Stomach (tissue), 9 donors: ENCODE results near the gene ACOT7. TPM values are rescaled to one million over a fixed set of nuclear protein-coding genes. Genes with fewer than 3 reads are reported as not detected.
A peak's percentile ranks its signal among the peaks of the same experiment; 100 is the strongest.

Source experiments
- DNase-seq, 2 donors: peaks; one replicate each; pipeline versions ENCODE4 v3.0.0 to v3.0.0-alpha.2; 2013 to 2019
- H3K27ac ChIP-seq, 5 donors: fragments of 200-600 bp in 4 of 5; sonication (generic) in 4 of 5; one replicate each; pipeline ENCODE4 v1.5.1; 2013 to 2019; ENCODE audit warnings: mild to moderate bottlenecking in 1 of 5, moderate library complexity in 1 of 5
- H3K27me3 ChIP-seq, 3 donors: fragments of 200-600 bp; sonication (generic); one replicate each; pipeline ENCODE4 v1.5.1; 2017 to 2019; ENCODE audit warnings: mixed run types in 1 of 3
- H3K36me3 ChIP-seq, 4 donors: fragments of 200-600 bp; sonication (generic); 1 replicate in 3 of 4; 2 replicates in 1 of 4; pipeline ENCODE4 v1.5.1; 2016 to 2019
- H3K4me1 ChIP-seq, 4 donors: fragments of 200-600 bp; sonication (generic); one replicate each; pipeline ENCODE4 v1.5.1; 2016 to 2019
- H3K4me3 ChIP-seq, 4 donors: fragments of 200-600 bp; sonication (generic) in 3 of 4; one replicate each; pipeline ENCODE4 v1.5.1; 2016 to 2019; ENCODE audit warnings: mild to moderate bottlenecking in 1 of 4
- H3K9me3 ChIP-seq, 4 donors: fragments of 200-600 bp; sonication (generic); one replicate each; pipeline ENCODE4 v1.5.1; 2016 to 2019
- EP300 ChIP-seq: sonication (generic); formaldehyde crosslinking; IDR thresholded peaks from one replicate; pipeline ENCODE4 v1.6.1; 2017; ENCODE audit warnings: antibody characterized with exemption
- POLR2A ChIP-seq, 4 donors: fragments of 450-650 bp; IDR thresholded peaks; one replicate each; pipeline ENCODE4 v1.6.1; 2016; ENCODE audit warnings: antibody characterized with exemption in 4 of 4, control low read depth in 2 of 4, mild to moderate bottlenecking in 1 of 4, moderate library complexity in 1 of 4
- POLR2AphosphoS5 ChIP-seq, 3 donors: sonication (generic); formaldehyde crosslinking; IDR thresholded peaks; one replicate each; pipeline ENCODE4 v1.6.1; 2016; ENCODE audit warnings: antibody characterized with exemption in 3 of 3
- WGBS, 5 donors: extraction: QIAGEN DNeasy Blood & Tissue Kit in 3 of 5; methylation state at CpG; one replicate each; pipeline versions ENCODE4 v1.1.5 to v1.1.7; 2013 to 2018; 5-methylcytosine and 5-hydroxymethylcytosine counted together
- intact Hi-C: fragments of 100-400 bp; cut with DNase I; formaldehyde crosslinking; loops from one replicate; pipeline ENCODE4 v1.15.1; 2023; ENCODE audit warnings: low total_unique reads
- polyA plus RNA-seq, 3 donors: library from polyadenylated mRNA; stranded (reverse); fragments of 200-250 nt; gene quantifications; one replicate each; pipeline ENCODE4 v1.2.3, GENCODE V29; 2013
- total RNA-seq, 5 donors: library from RNA; depleted of rRNA; stranded (reverse); fragments of >200 nt; gene quantifications; one replicate each; pipeline versions ENCODE4 v1.1.0 to v1.2.3, GENCODE V29; 2014 to 2016
- TF ChIP-seq, protein P1 (sequence below), 7 experiments: fragments of 450-650 bp in 4 of 7; fragments of 200-600 bp in 3 of 7; sonication (generic) in 3 of 7; IDR thresholded peaks; one replicate each; pipeline ENCODE4 v1.5.1; 2016 to 2019; ENCODE audit warnings: antibody characterized with exemption in 7 of 7, control low read depth in 2 of 7, mild to moderate bottlenecking in 1 of 7
- donor health status: healthy with polysubstance abuse.
- donor health status: Bipolar disorder and iron deficiency.
- donor health status: healthy.

The ACOT7 gene
- total and polyA plus RNA-seq, 8 donors: 9.4 to 69.8 (median 19.4) TPM; not detected in 1

GRCh38 chr1:6332821-6333220 is 60.7 kb downstream of the ACOT7 start:
- Histone ChIP-seq H3K4me3 (no peak overlapping the region), H3K9me3 (no peaks in the 10 kb centered on the region), H3K4me1 (peaks cover 0 to 38% (median 20%) of the 10 kb centered on the region in 4 donors), H3K27me3 (no peaks in the 10 kb centered on the region), H3K36me3 (peaks cover 0 to 3% (median 0%) of the 10 kb centered on the region in 4 donors), H3K27ac (no peak overlapping the region)
- TF ChIP-seq POLR2A (IDR thresholded peaks at IDR 0.05): no peak
- TF ChIP-seq POLR2AphosphoS5 (IDR thresholded peaks at IDR 0.05): no peak
- no peak for TF ChIP-seq EP300
- TF ChIP-seq, protein P1, sequence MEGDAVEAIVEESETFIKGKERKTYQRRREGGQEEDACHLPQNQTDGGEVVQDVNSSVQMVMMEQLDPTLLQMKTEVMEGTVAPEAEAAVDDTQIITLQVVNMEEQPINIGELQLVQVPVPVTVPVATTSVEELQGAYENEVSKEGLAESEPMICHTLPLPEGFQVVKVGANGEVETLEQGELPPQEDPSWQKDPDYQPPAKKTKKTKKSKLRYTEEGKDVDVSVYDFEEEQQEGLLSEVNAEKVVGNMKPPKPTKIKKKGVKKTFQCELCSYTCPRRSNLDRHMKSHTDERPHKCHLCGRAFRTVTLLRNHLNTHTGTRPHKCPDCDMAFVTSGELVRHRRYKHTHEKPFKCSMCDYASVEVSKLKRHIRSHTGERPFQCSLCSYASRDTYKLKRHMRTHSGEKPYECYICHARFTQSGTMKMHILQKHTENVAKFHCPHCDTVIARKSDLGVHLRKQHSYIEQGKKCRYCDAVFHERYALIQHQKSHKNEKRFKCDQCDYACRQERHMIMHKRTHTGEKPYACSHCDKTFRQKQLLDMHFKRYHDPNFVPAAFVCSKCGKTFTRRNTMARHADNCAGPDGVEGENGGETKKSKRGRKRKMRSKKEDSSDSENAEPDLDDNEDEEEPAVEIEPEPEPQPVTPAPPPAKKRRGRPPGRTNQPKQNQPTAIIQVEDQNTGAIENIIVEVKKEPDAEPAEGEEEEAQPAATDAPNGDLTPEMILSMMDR (IDR thresholded peaks at IDR 0.05): no peak
- intact Hi-C loops: no loop called here
- 95 to 97% (median 95%) methylated on average over 10 of the region's 10 CpGs for WGBS, 5 donors
- no peak for DNase-seq

DNA sequence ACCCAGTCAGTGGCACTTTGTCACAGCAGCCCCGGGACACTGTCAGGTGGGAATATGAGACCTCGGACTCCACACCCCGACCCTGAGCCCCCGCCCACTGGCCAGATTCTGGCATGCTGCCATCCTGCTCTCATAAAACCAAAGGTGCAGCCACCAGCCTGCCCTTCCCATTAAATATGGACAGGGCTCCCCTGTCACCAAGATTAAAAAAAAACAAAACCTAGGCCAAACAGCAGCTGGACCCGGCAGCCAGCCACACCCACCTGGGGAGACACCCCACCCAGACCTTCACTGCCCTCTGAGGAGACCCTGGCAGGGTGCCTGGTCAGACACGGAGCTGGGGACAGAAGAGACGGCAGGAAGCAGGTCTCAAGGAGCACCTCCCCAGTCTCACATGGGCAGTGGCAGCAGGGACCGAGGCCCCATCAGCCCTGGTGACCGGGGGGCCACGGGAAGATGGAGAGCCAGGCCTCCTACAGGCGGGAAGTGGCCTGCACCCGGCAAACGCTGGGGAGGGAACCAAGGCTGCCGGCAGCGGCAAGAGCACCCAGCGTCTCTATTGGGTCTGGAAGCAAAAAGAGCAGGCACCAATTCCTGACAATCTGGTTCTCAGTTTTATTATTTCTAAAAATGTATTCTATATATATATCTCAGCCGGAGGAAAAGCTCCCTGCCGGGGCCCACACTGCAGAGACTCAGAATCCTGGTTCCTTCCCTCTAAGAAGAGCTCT is 61.9 kb downstream of the ACOT7 start:
- Histone ChIP-seq H3K36me3 (peaks cover 0 to 5% (median 4%) of the 10 kb centered on the region in 4 donors), H3K9me3 (no peaks in the 10 kb centered on the region), H3K27me3 (no peaks in the 10 kb centered on the region), H3K4me3 (no peak overlapping the region), H3K27ac (peak overlapping the region in 2 of 5 donors; percentile 58 to 62), H3K4me1 (peaks cover 0 to 38% (median 20%) of the 10 kb centered on the region in 4 donors)
- 54 to 71% (median 57%) methylated on average over 17 to 18 of the region's 18 CpGs for WGBS, 5 donors
- DNase-seq: no peak
- intact Hi-C loops: no loop called here
- TF ChIP-seq EP300: no peak
- TF ChIP-seq, protein P1 (IDR thresholded peaks at IDR 0.05): no peak
- TF ChIP-seq POLR2AphosphoS5 (IDR thresholded peaks at IDR 0.05): no peak

DNA sequence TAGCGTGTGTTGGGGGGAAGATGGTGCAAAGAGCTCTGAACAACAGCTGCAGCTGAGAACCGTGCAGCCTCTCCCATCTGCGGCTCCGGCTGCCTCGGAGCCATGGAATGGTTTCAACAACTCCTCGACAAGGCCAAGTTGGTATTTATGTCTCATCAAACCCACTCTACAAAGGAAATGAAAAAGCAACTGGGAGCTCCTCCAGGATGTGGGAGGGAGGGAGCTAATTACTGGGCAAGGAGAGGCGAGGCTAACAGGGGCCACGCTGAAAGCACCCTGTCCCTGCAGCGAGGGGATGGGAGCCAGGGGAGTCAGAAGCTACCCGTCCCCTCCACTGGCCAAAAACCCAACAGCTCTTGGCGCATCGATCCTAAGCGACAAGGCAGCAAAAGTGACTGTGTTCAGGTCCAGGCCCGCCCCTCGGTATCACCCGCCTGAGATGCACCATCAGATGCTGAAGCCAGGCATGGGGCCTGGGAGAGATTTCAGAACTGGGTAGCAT is 63.1 kb downstream of the ACOT7 start:
- Histone ChIP-seq H3K27ac (peak overlapping the region in 3 of 5 donors; percentile 15 to 62 (median 58)), H3K27me3 (no peaks in the 10 kb centered on the region), H3K4me1 (peaks cover 0 to 39% (median 22%) of the 10 kb centered on the region in 4 donors), H3K9me3 (no peaks in the 10 kb centered on the region), H3K36me3 (peaks cover 0 to 17% (median 12%) of the 10 kb centered on the region in 4 donors), H3K4me3 (no peak overlapping the region)
- WGBS, 5 donors: 48 to 83% (median 73%) methylated on average over 16 of the region's 16 CpGs
- TF ChIP-seq, protein P1 (IDR thresholded peaks at IDR 0.05): no peak
- intact Hi-C loops: no loop called here
- DNase-seq: peak in 1 of 2 donors; percentile 66

DNA sequence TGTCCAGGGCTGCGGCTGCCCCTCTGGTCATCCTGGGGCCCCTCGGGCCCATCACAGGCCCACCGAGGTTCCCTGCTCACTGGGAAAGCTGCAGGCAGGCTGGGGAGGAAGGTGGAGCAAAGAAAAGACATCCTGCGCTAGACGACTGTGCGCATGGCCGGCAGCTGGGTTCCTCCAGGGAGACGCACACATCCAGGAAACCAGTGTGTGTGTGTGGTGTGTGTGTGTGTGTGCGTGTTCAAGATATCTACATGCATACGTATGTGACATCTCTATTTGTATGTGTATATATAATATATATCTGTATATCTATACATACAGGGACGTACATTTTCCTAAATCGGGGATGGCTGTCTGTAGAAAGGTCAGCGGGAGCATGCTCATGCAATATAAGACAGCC is 63.7 kb downstream of the ACOT7 start:
- Histone ChIP-seq H3K4me1 (peaks cover 0 to 39% (median 22%) of the 10 kb centered on the region in 4 donors), H3K27ac (peak overlapping the region in 4 of 5 donors; percentile 10 to 62 (median 36)), H3K4me3 (no peak overlapping the region), H3K36me3 (peaks cover 0 to 17% (median 12%) of the 10 kb centered on the region in 4 donors), H3K27me3 (no peaks in the 10 kb centered on the region), H3K9me3 (no peaks in the 10 kb centered on the region)
- peak in 1 of 2 donors; percentile 81 for DNase-seq
- intact Hi-C loops: no loop called here
- 54 to 78% (median 72%) methylated on average over 11 to 13 of the region's 13 CpGs for WGBS, 5 donors
- TF ChIP-seq POLR2AphosphoS5 (IDR thresholded peaks at IDR 0.05): no peak
- TF ChIP-seq, protein P1 (IDR thresholded peaks at IDR 0.05): no peak
- no peak for TF ChIP-seq POLR2A (IDR thresholded peaks at IDR 0.05)
- no peak for TF ChIP-seq EP300
